ENCODE results near the gene GSTM2.

The GSTM2 gene

DNA sequence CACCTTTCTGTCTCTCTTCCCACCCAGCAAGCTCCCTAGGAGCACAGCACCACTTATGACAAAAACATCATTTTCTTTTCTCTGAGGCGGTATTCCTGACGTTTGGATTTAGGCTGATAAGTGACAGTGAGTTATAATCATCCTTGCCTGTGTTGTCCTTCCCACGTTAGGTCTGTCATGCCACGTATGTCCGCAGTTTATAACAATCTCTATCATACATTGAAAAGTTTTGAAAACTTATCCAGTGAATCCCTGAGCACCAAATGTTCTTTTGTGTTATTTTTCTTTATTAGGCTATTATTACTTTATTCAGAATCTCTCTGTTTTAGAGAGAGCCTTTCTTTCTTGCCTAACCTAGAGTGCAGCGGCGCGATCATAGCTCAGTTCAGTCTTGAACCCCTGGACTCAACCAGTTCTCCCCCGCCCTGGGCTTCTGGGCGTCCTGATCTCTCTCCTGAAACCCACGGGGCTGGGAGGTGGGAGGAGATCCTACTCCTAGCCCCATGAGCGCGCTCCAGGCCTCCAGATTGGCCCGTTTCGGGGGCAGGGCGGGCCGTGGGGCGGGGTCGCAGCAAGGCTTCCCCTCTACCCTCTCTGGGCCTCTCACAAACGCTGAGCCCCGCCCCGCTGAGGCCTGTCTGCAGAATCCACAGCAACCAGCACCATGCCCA, at the start of gene GSTM2:
Gene GSTM2 (plus strand): TSS at position 606 of the 671 bp plus-strand sequence. CDS start 59 bp downstream, at position 665.
- peak within 1 kb of the TSS; percentile 82 for H2AFZ ChIP-seq (ENCODE audit: low read length, unreplicated experiment)
- no peaks in the 10 kb centered on the region for H3K36me3 ChIP-seq (ENCODE audit: insufficient read depth, low read length)
- H3K27ac ChIP-seq (ENCODE audit: low read depth, low read length): no peak within 1 kb of the TSS
- H3K4me3 ChIP-seq (ENCODE audit: low read depth, low read length): peak within 1 kb of the TSS; percentile 77
- H3K27me3 ChIP-seq (ENCODE audit: insufficient read depth, low read length): no peaks in the 10 kb centered on the region
- H3K4me1 ChIP-seq (ENCODE audit: control insufficient read depth, insufficient read depth, low read length, unreplicated experiment): peaks cover 9% of the 10 kb centered on the region
- no peaks in the 10 kb centered on the region for H3K79me2 ChIP-seq (ENCODE audit: control insufficient read depth, insufficient read depth, low read length, unreplicated experiment)

DNA sequence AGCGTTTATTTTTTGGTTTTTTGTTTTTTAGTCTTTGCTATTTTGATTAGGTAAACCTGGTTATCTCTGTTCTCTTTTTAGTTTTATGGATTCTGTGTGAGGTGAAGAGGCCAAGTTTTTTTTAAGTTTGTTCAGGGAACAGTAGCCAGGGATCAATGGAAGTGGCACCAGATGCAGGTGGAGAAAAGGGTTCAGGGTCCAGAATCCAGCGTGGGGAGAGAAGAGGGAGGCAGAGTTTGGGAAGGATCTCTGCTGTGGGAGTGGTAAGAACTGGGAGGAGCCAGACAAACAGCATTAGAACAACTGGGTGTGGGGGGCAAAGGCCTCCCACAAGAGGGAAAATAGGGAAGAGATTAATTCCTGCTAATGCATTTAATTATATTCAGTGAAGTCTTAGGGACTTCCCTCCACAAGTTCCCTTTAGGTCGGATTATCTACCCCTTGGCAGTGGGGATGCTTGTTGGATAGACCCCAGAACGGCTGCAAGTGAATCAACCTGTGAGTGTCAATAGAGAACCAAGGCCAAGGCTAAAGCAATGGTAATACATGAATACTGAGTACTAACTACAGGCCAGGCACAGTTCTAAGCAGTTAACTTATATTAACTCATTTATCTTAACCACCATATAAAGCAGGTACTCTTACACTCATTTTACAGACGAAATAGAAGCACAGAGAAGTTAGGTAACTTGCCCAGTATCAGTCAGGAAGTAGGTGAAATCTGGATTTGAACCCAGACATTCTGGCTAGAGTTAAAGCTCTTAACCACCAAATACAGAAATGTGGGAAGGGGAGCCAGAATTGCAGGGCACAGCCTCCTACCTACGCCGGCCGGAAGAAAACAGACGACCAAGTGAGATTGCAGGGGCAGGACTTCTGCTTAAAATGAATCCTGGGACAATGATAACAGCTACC, 48.9 kb upstream of the GSTM2 start:
- no peaks in the 10 kb centered on the region for H3K36me3 ChIP-seq (ENCODE audit: insufficient read depth, low read length)
- H3K27me3 ChIP-seq (ENCODE audit: insufficient read depth, low read length): no peaks in the 10 kb centered on the region
- peaks cover 52% of the 10 kb centered on the region for H3K4me1 ChIP-seq (ENCODE audit: control insufficient read depth, insufficient read depth, low read length, unreplicated experiment)
- H3K79me2 ChIP-seq (ENCODE audit: control insufficient read depth, insufficient read depth, low read length, unreplicated experiment): peaks cover 40% of the 10 kb centered on the region
- peak overlapping the region; percentile 84 for H3K4me3 ChIP-seq (ENCODE audit: low read depth, low read length)
- peak overlapping the region; percentile 92 for H3K27ac ChIP-seq (ENCODE audit: low read depth, low read length)
- H2AFZ ChIP-seq (ENCODE audit: low read length, unreplicated experiment): peak overlapping the region; percentile 75

DNA sequence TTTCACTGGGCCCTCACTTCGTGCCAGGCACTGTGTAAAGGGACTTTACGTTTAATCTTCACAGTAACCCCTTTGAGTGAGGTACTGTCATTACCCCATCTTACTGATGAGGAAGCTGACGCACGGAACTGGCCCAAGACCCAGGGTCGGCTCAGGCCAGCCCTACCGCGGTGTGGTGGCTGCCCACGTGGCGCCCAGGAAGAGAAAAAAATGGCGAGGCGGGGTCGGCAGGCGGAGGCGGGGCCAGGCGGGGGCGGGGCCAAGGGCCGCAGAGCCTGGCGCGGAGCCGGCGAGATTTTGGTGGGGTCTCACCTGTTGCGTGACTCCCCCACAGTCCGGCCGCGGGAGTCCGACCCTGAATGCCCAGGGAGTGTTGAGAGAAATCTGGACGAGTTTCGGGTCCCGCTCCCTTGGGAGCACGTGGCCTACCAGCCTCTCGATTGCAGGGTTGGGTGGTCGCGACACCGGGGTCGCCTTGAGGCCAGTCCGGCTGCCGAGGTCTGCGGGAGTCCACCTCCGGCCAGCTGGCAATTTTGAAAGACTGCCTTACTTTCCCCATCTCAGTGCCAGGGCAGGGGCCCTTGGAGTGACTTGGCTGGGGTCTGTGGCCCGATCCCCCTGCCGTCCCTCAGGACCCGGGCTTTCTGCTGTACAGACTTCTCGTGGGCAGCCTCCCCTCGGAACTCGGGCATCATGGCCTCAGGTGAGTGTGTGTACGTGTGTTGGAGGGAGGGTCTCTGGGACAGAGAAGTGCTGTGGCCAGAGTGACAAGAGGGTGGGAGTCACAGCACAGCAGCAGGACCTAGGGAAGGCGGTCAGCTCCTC, 48.1 kb upstream of the GSTM2 start, which contains the start of the genes AMPD2 and GNAT2:
Gene AMPD2 (plus strand): TSS at position 262 of the 825 bp plus-strand sequence. CDS start 1,339 bp downstream, outside the sequence.
Gene GNAT2 (minus strand): TSS at position 41 of the 825 bp plus-strand sequence. CDS start 6,746 bp downstream, outside the sequence.
- Histone ChIP-seq H2AFZ (ENCODE audit: low read length, unreplicated experiment) (peak within 1 kb of the TSS; percentile 75), H3K27ac (ENCODE audit: low read depth, low read length) (peak within 1 kb of the TSS; percentile 92), H3K4me1 (ENCODE audit: control insufficient read depth, insufficient read depth, low read length, unreplicated experiment) (peaks cover 60% of the 10 kb centered on the region), H3K27me3 (ENCODE audit: insufficient read depth, low read length) (no peaks in the 10 kb centered on the region), H3K4me3 (ENCODE audit: low read depth, low read length) (peak within 1 kb of the TSS; percentile 84), H3K36me3 (ENCODE audit: insufficient read depth, low read length) (no peaks in the 10 kb centered on the region), H3K79me2 (ENCODE audit: control insufficient read depth, insufficient read depth, low read length, unreplicated experiment) (peaks cover 49% of the 10 kb centered on the region)

DNA sequence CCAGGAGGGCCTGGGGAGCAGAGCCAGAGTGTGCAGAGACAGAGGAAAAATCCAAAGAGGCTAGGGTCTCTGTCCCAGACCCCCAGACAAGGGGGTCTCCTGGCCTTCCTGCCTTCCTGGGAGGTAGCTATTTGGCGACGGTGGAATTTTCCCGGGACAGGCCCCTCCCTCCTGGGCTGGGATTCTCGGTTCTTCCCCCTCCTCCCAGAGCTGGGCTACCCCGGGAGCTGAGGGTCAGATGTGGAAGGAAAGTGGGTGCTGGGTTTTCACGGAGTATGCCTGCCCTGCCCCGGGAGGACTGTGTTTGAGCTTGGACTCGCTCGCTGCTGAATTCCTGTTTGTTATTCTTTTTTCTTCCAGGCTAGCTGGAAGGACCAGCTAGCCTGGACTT, 47.5 kb upstream of the GSTM2 start:
- H3K27me3 ChIP-seq (ENCODE audit: insufficient read depth, low read length): no peaks in the 10 kb centered on the region
- no peaks in the 10 kb centered on the region for H3K36me3 ChIP-seq (ENCODE audit: insufficient read depth, low read length)
- H2AFZ ChIP-seq (ENCODE audit: low read length, unreplicated experiment): peak overlapping the region; percentile 67
- H3K4me1 ChIP-seq (ENCODE audit: control insufficient read depth, insufficient read depth, low read length, unreplicated experiment): peaks cover 60% of the 10 kb centered on the region
- H3K4me3 ChIP-seq (ENCODE audit: low read depth, low read length): peak overlapping the region; percentile 84
- H3K79me2 ChIP-seq (ENCODE audit: control insufficient read depth, insufficient read depth, low read length, unreplicated experiment): peaks cover 52% of the 10 kb centered on the region
- H3K27ac ChIP-seq (ENCODE audit: low read depth, low read length): peak overlapping the region; percentile 92

DNA sequence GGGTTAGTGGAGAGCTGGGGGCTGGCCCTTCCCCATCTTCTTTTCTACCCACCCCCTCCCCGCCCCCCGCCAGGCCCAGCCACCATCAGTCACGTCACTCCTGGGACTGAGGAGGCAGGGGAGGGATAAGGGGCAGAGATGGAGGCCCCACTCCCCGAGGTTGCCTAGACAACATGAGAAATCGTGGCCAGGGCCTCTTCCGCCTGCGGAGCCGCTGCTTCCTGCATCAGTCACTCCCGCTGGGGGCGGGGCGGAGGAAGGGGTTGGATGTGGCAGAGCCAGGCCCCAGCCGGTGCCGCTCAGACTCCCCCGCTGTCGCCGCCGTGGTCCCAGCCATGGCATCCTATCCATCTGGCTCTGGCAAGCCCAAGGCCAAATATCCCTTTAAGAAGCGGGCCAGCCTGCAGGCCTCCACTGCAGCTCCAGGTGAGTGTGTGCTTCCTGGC, 47.0 kb upstream of the GSTM2 start:
- Histone ChIP-seq H2AFZ (ENCODE audit: low read length, unreplicated experiment) (peak overlapping the region; percentile 67), H3K27ac (ENCODE audit: low read depth, low read length) (peak overlapping the region; percentile 92)

GRCh38 chr1:109621379-109622136, 46.3 kb upstream of the GSTM2 start:
- peak overlapping the region; percentile 84 for H3K4me3 ChIP-seq (ENCODE audit: low read depth, low read length)
- peaks cover 58% of the 10 kb centered on the region for H3K79me2 ChIP-seq (ENCODE audit: control insufficient read depth, insufficient read depth, low read length, unreplicated experiment)
- H3K36me3 ChIP-seq (ENCODE audit: insufficient read depth, low read length): no peaks in the 10 kb centered on the region
- no peak overlapping the region for H2AFZ ChIP-seq (ENCODE audit: low read length, unreplicated experiment)
- H3K27ac ChIP-seq (ENCODE audit: low read depth, low read length): peak overlapping the region; percentile 92; the same call in 1 of the 2 replicates
- H3K4me1 ChIP-seq (ENCODE audit: control insufficient read depth, insufficient read depth, low read length, unreplicated experiment): peaks cover 60% of the 10 kb centered on the region
- no peaks in the 10 kb centered on the region for H3K27me3 ChIP-seq (ENCODE audit: insufficient read depth, low read length)

More for the DNA sequence above, 47.0 kb upstream of the GSTM2 start:
- Histone ChIP-seq H3K79me2 (ENCODE audit: control insufficient read depth, insufficient read depth, low read length, unreplicated experiment) (peaks cover 55% of the 10 kb centered on the region), H3K27me3 (ENCODE audit: insufficient read depth, low read length) (no peaks in the 10 kb centered on the region), H3K36me3 (ENCODE audit: insufficient read depth, low read length) (no peaks in the 10 kb centered on the region), H3K4me3 (ENCODE audit: low read depth, low read length) (peak overlapping the region; percentile 84), H3K4me1 (ENCODE audit: control insufficient read depth, insufficient read depth, low read length, unreplicated experiment) (peaks cover 60% of the 10 kb centered on the region)

- Histone ChIP-seq H3K79me2 (ENCODE audit: control insufficient read depth, insufficient read depth, low read length, unreplicated experiment) (peaks cover 58% of the 10 kb centered on the region), H3K36me3 (ENCODE audit: insufficient read depth, low read length) (no peaks in the 10 kb centered on the region), H3K4me3 (ENCODE audit: low read depth, low read length) (peak overlapping the region; percentile 84)
These were observed 45.5 kb upstream of the GSTM2 start for GRCh38 chr1:109622137-109622892.

GRCh38 chr1:109622895-109623294, 45.0 kb upstream of the GSTM2 start:
- H3K36me3 ChIP-seq (ENCODE audit: insufficient read depth, low read length): peaks cover 4% of the 10 kb centered on the region; the same call in 1 of the 2 replicates
- no peak overlapping the region; the same call in 1 of the 2 replicates for H3K4me3 ChIP-seq (ENCODE audit: low read depth, low read length)
- no peak overlapping the region for H2AFZ ChIP-seq (ENCODE audit: low read length, unreplicated experiment)
- no peaks in the 10 kb centered on the region for H3K27me3 ChIP-seq (ENCODE audit: insufficient read depth, low read length)
- H3K79me2 ChIP-seq (ENCODE audit: control insufficient read depth, insufficient read depth, low read length, unreplicated experiment): peaks cover 58% of the 10 kb centered on the region
- peaks cover 47% of the 10 kb centered on the region for H3K4me1 ChIP-seq (ENCODE audit: control insufficient read depth, insufficient read depth, low read length, unreplicated experiment)
- H3K27ac ChIP-seq (ENCODE audit: low read depth, low read length): no peak overlapping the region

More at GRCh38 chr1:109622137-109622892, 45.5 kb upstream of the GSTM2 start:
- Histone ChIP-seq H2AFZ (ENCODE audit: low read length, unreplicated experiment) (no peak overlapping the region), H3K4me1 (ENCODE audit: control insufficient read depth, insufficient read depth, low read length, unreplicated experiment) (peaks cover 53% of the 10 kb centered on the region), H3K27me3 (ENCODE audit: insufficient read depth, low read length) (no peaks in the 10 kb centered on the region), H3K27ac (ENCODE audit: low read depth, low read length) (no peak overlapping the region)

DNA sequence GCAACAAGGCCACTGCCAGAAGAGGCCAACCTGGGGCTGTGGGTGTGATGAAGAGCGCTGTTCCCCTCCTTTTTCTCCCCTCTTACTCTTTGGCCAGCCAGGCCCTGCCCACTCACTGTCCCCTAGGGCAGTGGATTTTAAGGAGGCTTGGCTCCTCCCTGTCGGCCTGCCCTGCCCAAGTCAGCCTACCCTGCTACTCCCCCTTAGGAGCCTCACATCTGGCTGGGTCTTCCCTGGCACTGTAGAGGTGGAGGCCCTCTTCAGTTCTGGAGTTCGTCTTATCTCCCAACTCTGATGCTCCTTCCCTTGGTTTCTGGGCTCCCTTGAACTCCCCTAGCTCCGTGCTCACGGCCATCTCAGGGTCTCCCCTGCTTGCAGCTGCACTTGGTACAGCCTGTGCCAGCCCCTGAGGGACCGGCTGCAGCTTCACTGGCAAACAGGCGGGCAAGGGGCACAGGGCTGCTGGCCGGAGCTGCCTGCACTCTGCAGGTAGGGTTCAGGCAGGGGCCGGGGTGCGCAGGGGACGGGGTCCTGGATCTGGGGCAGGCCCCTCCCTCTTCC, 44.2 kb upstream of the GSTM2 start:
- Histone ChIP-seq H3K27ac (ENCODE audit: low read depth, low read length) (no peak overlapping the region), H2AFZ (ENCODE audit: low read length, unreplicated experiment) (no peak overlapping the region), H3K4me3 (ENCODE audit: low read depth, low read length) (peak overlapping the region; percentile 13; the same call in 1 of the 2 replicates), H3K79me2 (ENCODE audit: control insufficient read depth, insufficient read depth, low read length, unreplicated experiment) (peaks cover 58% of the 10 kb centered on the region), H3K36me3 (ENCODE audit: insufficient read depth, low read length) (peaks cover 5% of the 10 kb centered on the region; the same call in 1 of the 2 replicates), H3K27me3 (ENCODE audit: insufficient read depth, low read length) (no peaks in the 10 kb centered on the region), H3K4me1 (ENCODE audit: control insufficient read depth, insufficient read depth, low read length, unreplicated experiment) (peaks cover 40% of the 10 kb centered on the region)
